K562 (cell line): ENCODE data around the gene SDR39U1. TPM values are rescaled to one million over a fixed set of nuclear protein-coding genes. Genes with fewer than 3 reads are reported as not detected.
A peak's percentile ranks its signal among the peaks of the same experiment; 100 is the strongest.

Experiments
- ATAC-seq: fragments of 200-7000 bp; cut with Tn5 transposase; 3 replicates; pipeline ENCODE4 v1.9.1; 2020; ENCODE audit warnings: moderate library complexity
- BruUV-seq: library from RNA; stranded (reverse); fragments of 400-500 nt; replicated peaks from 2 replicates; lab custom pipeline; 2021; lab: Mats Ljungman, UMichigan
- CTCF ChIA-PET: fragments of 300-600 bp; formaldehyde crosslinking; extraction: SDS; loops from one replicate; lab custom pipeline; 2021; ENCODE audit warnings: low intra/inter-chr PET ratio; lab: Yijun Ruan, JAX
- POLR2A ChIA-PET: fragments of 300-600, 350-650 bp; sonication (Branson Sonifier 250); formaldehyde crosslinking; extraction: SDS; loops from one replicate; lab custom pipeline; 2021; ENCODE audit warnings: antibody characterized with exemption, inconsistent platforms; lab: Yijun Ruan, JAX
- DNase-seq, 4 experiments: peaks; one replicate each; pipeline versions ENCODE4 v3.0.0 to v3.0.0-alpha.2; 2011 to 2018; ENCODE audit warnings: low spot score in 3 of 4, mixed read lengths in 3 of 4; ENCODE audit errors: extremely low read depth in 1 of 4
- FAIRE-seq: peaks from 2 replicates; lab custom pipeline; 2011; peaks lifted over from hg19 to GRCh38; lab: Jason Lieb, UNC
- H2AFZ ChIP-seq: 2 replicates; pipeline ENCODE4 v1.6.0; 2011; ENCODE audit warnings: low read depth, low read length, control low read depth, inconsistent platforms
- H3K27ac ChIP-seq: fragments of 200-600 bp; 3 replicates; pipeline ENCODE4 v1.8.0; 2011; ENCODE audit warnings: low read depth, mild to moderate bottlenecking, control low read depth, inconsistent platforms, low read length, moderate library complexity, mixed read lengths; ENCODE audit errors: extremely low read depth
- H3K27me3 ChIP-seq, 2 experiments: fragments of 300-600 bp in 1 of 2; 2 replicates in 1 of 2; 3 replicates in 1 of 2; pipeline versions ENCODE4 v1.6.0 to v1.8.0; 2011; ENCODE audit warnings: inconsistent platforms in 2 of 2, low read length in 2 of 2, mild to moderate bottlenecking in 1 of 2, mixed read lengths in 1 of 2, moderate library complexity in 1 of 2; ENCODE audit not compliant: control insufficient read depth in 2 of 2, insufficient read depth in 2 of 2
- H3K36me3 ChIP-seq: fragments of 300-600 bp; 3 replicates; pipeline ENCODE4 v1.8.0; 2011; ENCODE audit warnings: mild to moderate bottlenecking, low read length, inconsistent platforms; ENCODE audit not compliant: control insufficient read depth, insufficient read depth
- H3K4me1 ChIP-seq, 2 experiments: fragments of 200-600 bp in 1 of 2; replicated peaks in 1 of 2; 2 replicates in 1 of 2; 3 replicates in 1 of 2; pipeline versions ENCODE4 v1.5.1 to v1.8.0; 2011; ENCODE audit warnings: inconsistent platforms in 2 of 2, low read length in 2 of 2, mild to moderate bottlenecking in 1 of 2, mixed read lengths in 1 of 2, moderate library complexity in 1 of 2; ENCODE audit not compliant: control insufficient read depth in 2 of 2, insufficient read depth in 2 of 2
- H3K4me2 ChIP-seq: 2 replicates; pipeline ENCODE4 v1.6.1; 2011; ENCODE audit warnings: low read length, control low read depth, inconsistent platforms, mixed read lengths; ENCODE audit not compliant: insufficient read depth
- H3K4me3 ChIP-seq: fragments of 200-600 bp; sonication (generic), shearing (Covaris generic); 2 replicates; pipeline ENCODE4 v1.5.1; 2016; ENCODE audit warnings: control low read depth, inconsistent platforms
- H3K79me2 ChIP-seq: fragments of 200-600 bp; 3 replicates; pipeline ENCODE4 v1.8.0; 2011; ENCODE audit warnings: low read length, inconsistent platforms; ENCODE audit not compliant: control insufficient read depth, insufficient read depth
- H3K9ac ChIP-seq, 2 experiments: 2 replicates each; pipeline versions ENCODE4 v1.6.0 to v1.6.1; 2011; ENCODE audit warnings: low read depth in 2 of 2, low read length in 2 of 2, control low read depth in 1 of 2, inconsistent platforms in 1 of 2, mild to moderate bottlenecking in 1 of 2, mixed read lengths in 1 of 2; ENCODE audit not compliant: insufficient read depth in 1 of 2
- H3K9me1 ChIP-seq: one replicate; pipeline ENCODE4 v1.6.0; 2011; ENCODE audit warnings: inconsistent platforms, mild to moderate bottlenecking, low read length, moderate library complexity; ENCODE audit not compliant: control insufficient read depth, insufficient read depth
- H3K9me3 ChIP-seq: replicated peaks from 2 replicates; pipeline ENCODE4 v1.5.1; 2011; ENCODE audit warnings: low read depth, low read length, inconsistent platforms; ENCODE audit not compliant: control insufficient read depth, insufficient read depth
- H4K20me1 ChIP-seq: replicated peaks from 2 replicates; pipeline ENCODE4 v1.6.1; 2011; ENCODE audit warnings: low read length, inconsistent platforms, mixed read lengths; ENCODE audit not compliant: control insufficient read depth, insufficient read depth
- BMI1 ChIP-seq: fragments of 150-350 bp; IDR thresholded peaks from 2 replicates; pipeline ENCODE4 v1.6.1; 2014; ENCODE audit warnings: low read length
- CTCF ChIP-seq, 3 experiments: IDR thresholded peaks in 2 of 3; conservative IDR thresholded peaks in 1 of 3; 2 replicates each; pipeline ENCODE4 v1.5.1; 2011 to 2012; ENCODE audit warnings: low read length in 3 of 3, mild to moderate bottlenecking in 3 of 3, control low read depth in 2 of 3, improper control_type of control experiment in 1 of 3, inconsistent platforms in 1 of 3, low read depth in 1 of 3, mixed read lengths in 1 of 3, moderate library complexity in 1 of 3; ENCODE audit not compliant: insufficient read depth in 2 of 3
- POLR2AphosphoS2 ChIP-seq: IDR thresholded peaks from 2 replicates; pipeline ENCODE4 v1.6.1; 2012; ENCODE audit warnings: low read length, improper control_type of control experiment
- ZNF121 ChIP-seq: sonication (generic); formaldehyde crosslinking; conservative IDR thresholded peaks from 2 replicates; pipeline ENCODE4 v1.8.0; 2022; ENCODE audit warnings: missing genetic modification reagents
- WGBS: fragments of 100-300 bp; shearing (Covaris generic); methylation state at CpG from one replicate; pipeline ENCODE4 v1.1.6; 2016; ENCODE audit warnings: low coverage, mixed read lengths; ENCODE audit not compliant: insufficient coverage; ENCODE audit errors: missing lambda C conversion rate; 5-methylcytosine and 5-hydroxymethylcytosine counted together
- in situ Hi-C: fragments of 300-500 bp; cut with MboI; formaldehyde crosslinking; loops from 4 replicates; pipeline ENCODE4 v1.15.0; 2018; ENCODE audit warnings: inconsistent platforms, mixed read lengths
- intact Hi-C: fragments of 100-400 bp; cut with micrococcal nuclease; formaldehyde crosslinking; loops from 2 replicates; pipeline ENCODE4 v1.14.2; 2022
- polyA plus RNA-seq, 8 experiments: library from polyadenylated mRNA; depleted of rRNA in 4 of 8; stranded (reverse) in 5 of 8; unstranded in 3 of 8; fragments of >200 nt; fragmentation: Nextera tagmentation in 2 of 8; fragmentation: Illumina TruSeq in 1 of 8; extraction: Ambion mirVana in 2 of 8; extraction: Trizol in 1 of 8; gene quantifications; 2 replicates each; pipeline versions ENCODE4 v1.2.1 to v1.2.3, GENCODE V29; 2011 to 2014; ENCODE audit warnings: inconsistent platforms in 1 of 8, missing spikeins in 1 of 8
- total RNA-seq, 7 experiments: library from RNA; depleted of rRNA in 6 of 7; stranded (reverse); fragments of >200 nt in 6 of 7; fragmentation: Illumina TruSeq in 2 of 7; extraction: Trizol in 2 of 7; gene quantifications; 2 replicates each; pipeline versions ENCODE4 v1.2.1 to v1.2.3, GENCODE V29; 2011 to 2021; ENCODE audit warnings: low replicate concordance in 1 of 7

SDR39U1 gene
- total and polyA plus RNA-seq, 9 of the 15 experiments (the other 6 are each of a cell fraction or from before 2014, with no cell fraction given): 10.4 to 56.1 (median 19.8) TPM

GRCh38 chr14:24437020-24437735, 5.4 kb downstream of the SDR39U1 start:
- H3K36me3 ChIP-seq: peaks cover 72% of the 10 kb centered on the region
- BruUV-seq: no TSS peak

More at GRCh38 chr14:24437020-24437735, 5.4 kb downstream of the SDR39U1 start:
- peaks cover 16% of the 10 kb centered on the region for H3K79me2 ChIP-seq
- H3K9me3 ChIP-seq: no peaks in the 10 kb centered on the region
- in situ Hi-C loops (loop anchor here (10.0 kb wide), 2 partner anchors 192 to 382 kb away; partner anchors contain the start of genes CARMIL3 and TINF2), intact Hi-C loops (no loop called here)
- DNase-seq (no peak), FAIRE-seq (no peak), ATAC-seq (no peak)
- H3K4me1 ChIP-seq: peaks cover 0 to 13% of the 10 kb centered on the region in 2 experiments; a peak in 3 of 5 replicates
- H3K9me1 ChIP-seq: no peaks in the 10 kb centered on the region
- H3K4me2 ChIP-seq: no peak overlapping the region
- peaks cover 2% of the 10 kb centered on the region; the same call in 1 of the 2 replicates for H4K20me1 ChIP-seq
- H3K27me3 ChIP-seq: no peaks in the 10 kb centered on the region
- ChIA-PET POLR2A (interaction anchor here (0.6 to 2.9 kb wide), 9 partner anchors 20 to 175 kb away, joined by 3 to 20 read pairs (median 3); partner anchors contain the start of genes ADCY4 and RABGGTA), CTCF (interaction anchor here (0.8 to 4.6 kb wide), 3 partner anchors 103 to 424 kb away, joined by 3 to 35 read pairs (median 4); partner anchors contain the start of gene ADCY4)
- H2AFZ ChIP-seq: no peak overlapping the region
- H3K9ac ChIP-seq: no peak overlapping the region
- H3K27ac ChIP-seq: no peak overlapping the region
- 74% methylated on average over 12 of the region's 12 CpGs for WGBS
- no peak overlapping the region for H3K4me3 ChIP-seq
- no peak for TF ChIP-seq BMI1
- no peak for TF ChIP-seq ZNF121 (CRISPR knock-in tag)
- TF ChIP-seq POLR2AphosphoS2: 0 out of 2 replicates have a peak, but pooled peaks have one; percentile 47
- 0 out of 6 replicates have a peak, but pooled peaks of 1 of the 3 experiments have one; percentile 3 for TF ChIP-seq CTCF (IDR thresholded peaks at IDR 0.05 in 2 of 3, conservative IDR thresholded peaks at IDR 0.05 in 1 of 3; ENCODE audit: insufficient read depth in 2 of 3, low read depth in 1 of 3, low read length in 3 of 3)
